ENCODE data around the gene ACOX2. TPM values are rescaled to one million over a fixed set of nuclear protein-coding genes. Genes with fewer than 3 reads are reported as not detected.

ACOX2 gene
- total and polyA plus RNA-seq, 2 of the 13 experiments (the other 11 are each of a cell fraction or from before 2014, with no cell fraction given), result 42.6 to 98.5 TPM

DNA sequence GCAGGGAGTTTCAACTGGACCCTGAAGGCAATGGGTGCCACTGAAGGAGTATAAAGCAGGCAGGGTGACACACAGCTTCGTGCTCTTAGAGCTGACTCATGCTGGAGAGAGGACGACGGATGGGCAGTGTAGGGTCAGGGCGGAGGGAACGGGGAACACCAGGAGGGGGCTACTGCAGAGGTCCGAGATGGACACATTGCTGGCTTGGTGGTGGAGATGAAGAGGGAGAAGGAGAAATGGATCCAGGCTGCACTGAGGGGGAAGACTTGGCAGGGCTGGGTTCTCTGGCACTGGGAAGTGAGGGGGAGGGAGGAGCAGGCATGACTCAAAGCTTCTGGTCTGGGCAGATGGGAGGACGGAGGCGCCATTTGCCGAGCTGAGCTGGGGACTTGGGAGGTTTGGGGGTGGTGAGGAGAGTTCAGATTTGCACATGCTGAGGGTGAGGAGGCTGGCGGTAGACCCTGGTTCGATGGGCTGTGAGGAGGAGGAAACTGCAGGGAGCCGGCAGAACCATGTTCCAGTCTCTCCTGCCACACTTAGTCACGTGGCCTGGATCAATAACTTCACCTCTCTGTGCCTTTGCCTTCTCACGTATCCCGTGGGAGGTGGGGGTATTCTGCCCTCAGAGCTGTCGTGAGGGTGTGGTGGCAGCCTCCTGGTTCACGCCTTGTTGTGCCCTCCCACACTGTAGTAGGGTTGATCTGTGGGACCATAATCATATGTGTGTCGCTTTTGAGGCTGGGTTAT, 49.7 kb downstream of the ACOX2 start (continued):
- no peak for TF ChIP-seq ZFP1 (CRISPR knock-in tag; IDR thresholded peaks at IDR 0.05)
- peak; percentile 63; the same call in 1 of the 2 replicates for TF ChIP-seq ZSCAN21 (CRISPR knock-in tag; IDR thresholded peaks at IDR 0.05; ENCODE audit: borderline replicate concordance)
- no peak for TF ChIP-seq ZNF776 (CRISPR knock-in tag; IDR thresholded peaks at IDR 0.05)
- TF ChIP-seq ZNF446 (CRISPR knock-in tag; IDR thresholded peaks at IDR 0.05), result 0 out of 2 replicates have a peak, but pooled peaks have one; percentile 54
- TF ChIP-seq MTA3 (CRISPR knock-in tag; IDR thresholded peaks at IDR 0.05), result no peak
- no peak for TF ChIP-seq ZNF749 (CRISPR knock-in tag; IDR thresholded peaks at IDR 0.05; ENCODE audit: borderline replicate concordance)
- no peak for TF ChIP-seq ZNF431 (CRISPR knock-in tag; IDR thresholded peaks at IDR 0.05; ENCODE audit: borderline replicate concordance, low read depth)
- TF ChIP-seq, protein P1, sequence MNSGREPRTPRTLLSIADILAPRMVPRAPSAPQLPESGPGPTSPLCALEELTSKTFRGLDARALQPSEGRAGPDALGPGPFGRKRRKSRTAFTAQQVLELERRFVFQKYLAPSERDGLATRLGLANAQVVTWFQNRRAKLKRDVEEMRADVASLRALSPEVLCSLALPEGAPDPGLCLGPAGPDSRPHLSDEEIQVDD (CRISPR knock-in tag; IDR thresholded peaks at IDR 0.05; ENCODE audit: borderline replicate concordance), result no peak
- TF ChIP-seq, protein P2, sequence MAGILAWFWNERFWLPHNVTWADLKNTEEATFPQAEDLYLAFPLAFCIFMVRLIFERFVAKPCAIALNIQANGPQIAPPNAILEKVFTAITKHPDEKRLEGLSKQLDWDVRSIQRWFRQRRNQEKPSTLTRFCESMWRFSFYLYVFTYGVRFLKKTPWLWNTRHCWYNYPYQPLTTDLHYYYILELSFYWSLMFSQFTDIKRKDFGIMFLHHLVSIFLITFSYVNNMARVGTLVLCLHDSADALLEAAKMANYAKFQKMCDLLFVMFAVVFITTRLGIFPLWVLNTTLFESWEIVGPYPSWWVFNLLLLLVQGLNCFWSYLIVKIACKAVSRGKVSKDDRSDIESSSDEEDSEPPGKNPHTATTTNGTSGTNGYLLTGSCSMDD (CRISPR knock-in tag; IDR thresholded peaks at IDR 0.05), result no peak
- 0 out of 2 replicates have a peak, but pooled peaks have one; percentile 24 for TF ChIP-seq ZNF451 (CRISPR knock-in tag; IDR thresholded peaks at IDR 0.05)
- TF ChIP-seq AGO1 (IDR thresholded peaks at IDR 0.05; ENCODE audit: low read depth, low read length, poor library complexity, severe bottlenecking), result no peak
- no peak for TF ChIP-seq TEAD3 (CRISPR knock-in tag; optimal IDR thresholded peaks at IDR 0.05; ENCODE audit: borderline replicate concordance)
- TF ChIP-seq, protein P3, sequence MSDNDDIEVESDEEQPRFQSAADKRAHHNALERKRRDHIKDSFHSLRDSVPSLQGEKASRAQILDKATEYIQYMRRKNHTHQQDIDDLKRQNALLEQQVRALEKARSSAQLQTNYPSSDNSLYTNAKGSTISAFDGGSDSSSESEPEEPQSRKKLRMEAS (IDR thresholded peaks at IDR 0.05), result peak; percentile 68; the same call in 1 of the 2 replicates
- TF ChIP-seq HDAC2 (CRISPR knock-in tag; IDR thresholded peaks at IDR 0.05), result no peak
- TF ChIP-seq HDAC1 (CRISPR knock-in tag; IDR thresholded peaks at IDR 0.05), result no peak
- TF ChIP-seq ZNF225 (CRISPR knock-in tag; IDR thresholded peaks at IDR 0.05), result no peak
- no peak for TF ChIP-seq SIN3B (IDR thresholded peaks at IDR 0.05; ENCODE audit: low read length)
- no peak; the same call in 1 of the 2 replicates for TF ChIP-seq SRY (CRISPR knock-in tag; IDR thresholded peaks at IDR 0.05)
- TF ChIP-seq, protein P4, sequence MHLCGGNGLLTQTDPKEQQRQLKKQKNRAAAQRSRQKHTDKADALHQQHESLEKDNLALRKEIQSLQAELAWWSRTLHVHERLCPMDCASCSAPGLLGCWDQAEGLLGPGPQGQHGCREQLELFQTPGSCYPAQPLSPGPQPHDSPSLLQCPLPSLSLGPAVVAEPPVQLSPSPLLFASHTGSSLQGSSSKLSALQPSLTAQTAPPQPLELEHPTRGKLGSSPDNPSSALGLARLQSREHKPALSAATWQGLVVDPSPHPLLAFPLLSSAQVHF (CRISPR knock-in tag; IDR thresholded peaks at IDR 0.05), result no peak
- TF ChIP-seq, protein P5, sequence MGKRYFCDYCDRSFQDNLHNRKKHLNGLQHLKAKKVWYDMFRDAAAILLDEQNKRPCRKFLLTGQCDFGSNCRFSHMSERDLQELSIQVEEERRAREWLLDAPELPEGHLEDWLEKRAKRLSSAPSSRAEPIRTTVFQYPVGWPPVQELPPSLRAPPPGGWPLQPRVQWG (CRISPR knock-in tag; IDR thresholded peaks at IDR 0.05; ENCODE audit: borderline replicate concordance, low read depth), result no peak
- TF ChIP-seq ZNF614 (CRISPR knock-in tag; IDR thresholded peaks at IDR 0.05; ENCODE audit: borderline replicate concordance), result no peak
- peak; percentile 53; the same call in 1 of the 2 replicates for TF ChIP-seq ONECUT2 (CRISPR knock-in tag; IDR thresholded peaks at IDR 0.05)
- no peak for TF ChIP-seq ATRX (CRISPR knock-in tag; IDR thresholded peaks at IDR 0.05; ENCODE audit: borderline replicate concordance)
- no peak for TF ChIP-seq ZNF335 (CRISPR knock-in tag; IDR thresholded peaks at IDR 0.05)
- peak; percentile 73 for TF ChIP-seq ZNF263 (CRISPR knock-in tag; IDR thresholded peaks at IDR 0.05)
- TF ChIP-seq ZSCAN29 (CRISPR knock-in tag; conservative IDR thresholded peaks at IDR 0.05), result no peak
- TF ChIP-seq, protein P6, sequence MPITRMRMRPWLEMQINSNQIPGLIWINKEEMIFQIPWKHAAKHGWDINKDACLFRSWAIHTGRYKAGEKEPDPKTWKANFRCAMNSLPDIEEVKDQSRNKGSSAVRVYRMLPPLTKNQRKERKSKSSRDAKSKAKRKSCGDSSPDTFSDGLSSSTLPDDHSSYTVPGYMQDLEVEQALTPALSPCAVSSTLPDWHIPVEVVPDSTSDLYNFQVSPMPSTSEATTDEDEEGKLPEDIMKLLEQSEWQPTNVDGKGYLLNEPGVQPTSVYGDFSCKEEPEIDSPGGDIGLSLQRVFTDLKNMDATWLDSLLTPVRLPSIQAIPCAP (CRISPR knock-in tag; IDR thresholded peaks at IDR 0.05; ENCODE audit: low read depth), result no peak
